MCF 10A (cell line): ENCODE measurements around the gene ODAD4. TPM values are rescaled to one million over a fixed set of nuclear protein-coding genes. Genes with fewer than 3 reads are reported as not detected.

Experiments
- BruUV-seq: library from RNA; stranded (reverse); fragments of 400-500 nt; replicated peaks from 2 replicates; lab custom pipeline; 2021; lab: Mats Ljungman, UMichigan
- CTCF ChIA-PET: fragments of 300-600 bp; sonication (Branson Sonifier 250); formaldehyde crosslinking; extraction: SDS; loops from one replicate; lab custom pipeline; 2021; ENCODE audit warnings: antibody characterized with exemption, inconsistent platforms; lab: Yijun Ruan, JAX
- POLR2A ChIA-PET: fragments of 300-600, 350-650 bp; sonication (Branson Sonifier 250); formaldehyde crosslinking; extraction: SDS; loops from one replicate; lab custom pipeline; 2020; ENCODE audit warnings: antibody characterized with exemption, inconsistent platforms; lab: Yijun Ruan, JAX
- DNase-seq: peaks from one replicate; pipeline ENCODE4 v3.0.0-alpha.2; 2018; ENCODE audit not compliant: unreplicated experiment
- H3K27ac Mint-ChIP-seq: one replicate; pipeline ENCODE4 v1.8.0; 2022; ENCODE audit warnings: mild to moderate bottlenecking, low read depth, mixed read lengths; ENCODE audit not compliant: unreplicated experiment
- H3K27me3 Mint-ChIP-seq: one replicate; pipeline ENCODE4 v1.8.0; 2022; ENCODE audit warnings: mixed read lengths; ENCODE audit not compliant: insufficient read depth, unreplicated experiment
- H3K36me3 Mint-ChIP-seq: one replicate; pipeline ENCODE4 v1.8.0; 2022; ENCODE audit warnings: mild to moderate bottlenecking, moderate library complexity, mixed read lengths; ENCODE audit not compliant: insufficient read depth, unreplicated experiment
- H3K4me1 Mint-ChIP-seq: one replicate; pipeline ENCODE4 v1.8.0; 2022; ENCODE audit warnings: mixed read lengths; ENCODE audit not compliant: insufficient read depth, unreplicated experiment
- H3K4me3 Mint-ChIP-seq: one replicate; pipeline ENCODE4 v1.8.0; 2022; ENCODE audit warnings: mild to moderate bottlenecking, moderate library complexity, mixed read lengths; ENCODE audit not compliant: unreplicated experiment
- H3K9me3 Mint-ChIP-seq: one replicate; pipeline ENCODE4 v1.8.0; 2022; ENCODE audit warnings: mixed read lengths; ENCODE audit not compliant: unreplicated experiment
- CTCF ChIP-seq: fragments of 200-600 bp; IDR thresholded peaks from one replicate; pipeline ENCODE4 v1.8.0; 2022; ENCODE audit warnings: antibody characterized with exemption, mild to moderate bottlenecking; ENCODE audit not compliant: unreplicated experiment
- intact Hi-C: fragments of 100-400 bp; cut with micrococcal nuclease; formaldehyde crosslinking; loops from 2 replicates; pipeline ENCODE4 v1.14.1; 2022
- total RNA-seq: library from RNA; stranded (reverse); gene quantifications from 2 replicates; pipeline ENCODE4 v1.2.3, GENCODE V29; 2022

ODAD4 gene
- total RNA-seq, 1 experiment from 2014 or later: 0.96 TPM

- Mint-ChIP-seq H3K27ac (no peak overlapping the region), H3K27me3 (no peaks in the 10 kb centered on the region), H3K9me3 (no peaks in the 10 kb centered on the region), H3K4me3 (peak overlapping the region; percentile 11), H3K36me3 (peaks cover 40% of the 10 kb centered on the region), H3K4me1 (peaks cover 30% of the 10 kb centered on the region)
- BruUV-seq: no TSS peak
- no peak for TF ChIP-seq CTCF
- POLR2A ChIA-PET: interaction anchor here (0.6 kb wide), 1 partner anchor 50 kb away, joined by 3 read pairs; the partner anchor contains the start of gene KLHL11
- no peak for DNase-seq
- intact Hi-C loops: no loop called here
- CTCF ChIA-PET: no interaction called here
These were observed 14.9 kb upstream of the ODAD4 start for GRCh38 chr17:41915566-41915965.

GRCh38 chr17:41917192-41917591 lies 13.2 kb upstream of the ODAD4 start:
- DNase-seq: peak; percentile 16
- POLR2A ChIA-PET: interaction anchor here (0.5 to 6.0 kb wide), 16 partner anchors 8 to 1344 kb away, joined by 3 to 101 read pairs (median 11); partner anchors contain the start of genes CNP, DNAJC7, EIF1 and JUP

GRCh38 chr17:41917679-41918313 lies 12.6 kb upstream of the ODAD4 start:
- ChIA-PET CTCF (interaction anchor here (0.5 to 0.8 kb wide), 5 partner anchors 64 to 314 kb away, joined by 3 read pairs; no protein-coding TSS in a partner anchor), POLR2A (interaction anchor here (0.5 to 6.0 kb wide), 27 partner anchors 9 to 1344 kb away, joined by 3 to 101 read pairs (median 4); partner anchors contain the start of genes CNP, DNAJC7, EIF1 and JUP)
- Mint-ChIP-seq H3K4me3 (peak overlapping the region; percentile 87), H3K9me3 (no peaks in the 10 kb centered on the region), H3K27me3 (no peaks in the 10 kb centered on the region), H3K4me1 (peaks cover 30% of the 10 kb centered on the region), H3K36me3 (peaks cover 20% of the 10 kb centered on the region), H3K27ac (peak overlapping the region; percentile 78)
- BruUV-seq: no TSS peak
- peak; percentile 39 for DNase-seq
- TF ChIP-seq CTCF: no peak
- intact Hi-C loops: no loop called here

More at GRCh38 chr17:41917192-41917591, 13.2 kb upstream of the ODAD4 start:
- intact Hi-C loops: no loop called here
- H3K4me3 Mint-ChIP-seq: peak overlapping the region; percentile 87
- H3K27me3 Mint-ChIP-seq: no peaks in the 10 kb centered on the region
- peaks cover 26% of the 10 kb centered on the region for H3K36me3 Mint-ChIP-seq
- peak overlapping the region; percentile 16 for H3K27ac Mint-ChIP-seq
- no TSS peak for BruUV-seq
- peaks cover 30% of the 10 kb centered on the region for H3K4me1 Mint-ChIP-seq
- no peaks in the 10 kb centered on the region for H3K9me3 Mint-ChIP-seq
- TF ChIP-seq CTCF: no peak
- CTCF ChIA-PET: interaction anchor here (0.5 to 0.8 kb wide), 3 partner anchors 60 to 108 kb away, joined by 3 to 5 read pairs (median 3); no protein-coding TSS in a partner anchor
